GM12878 (cell line): ENCODE measurements around the gene LCOR. TPM values are rescaled to one million over a fixed set of nuclear protein-coding genes. Genes with fewer than 3 reads are reported as not detected.

Source experiments
- ATAC-seq: fragments of 200-7000 bp; cut with Tn5 transposase; 3 replicates; pipeline ENCODE4 v1.9.1; 2020; ENCODE audit warnings: mild to moderate bottlenecking, moderate library complexity
- BruUV-seq: library from RNA; stranded (reverse); fragments of 400-500 nt; replicated peaks from 2 replicates; lab custom pipeline; 2021; lab: Mats Ljungman, UMichigan
- CTCF ChIA-PET: fragments of 300-600 bp; sonication (Branson Sonifier 250); formaldehyde crosslinking; extraction: SDS; loops from one replicate; lab custom pipeline; 2021; ENCODE audit warnings: inconsistent platforms; lab: Yijun Ruan, JAX
- POLR2A ChIA-PET: fragments of 350-600 bp; formaldehyde crosslinking; extraction: SDS; loops from one replicate; lab custom pipeline; 2021; ENCODE audit warnings: inconsistent platforms; lab: Charles Lee
- RAD21 ChIA-PET: fragments of 300-600 bp; sonication (Branson Sonifier 250); formaldehyde crosslinking; loops from one replicate; lab custom pipeline; 2023; ENCODE audit warnings: antibody characterized with exemption; ENCODE audit not compliant: unreplicated experiment; lab: Charles Lee
- SMC1A ChIA-PET: fragments of 300-600 bp; sonication (Branson Sonifier 250); formaldehyde crosslinking; loops from one replicate; lab custom pipeline; 2023; ENCODE audit not compliant: unreplicated experiment, uncharacterized antibody; lab: Charles Lee
- DNase-seq: peaks from one replicate; pipeline ENCODE4 v3.0.0-alpha.2; 2011; ENCODE audit warnings: low read depth, low spot score
- FAIRE-seq: peaks from 3 replicates; lab custom pipeline; 2011; peaks lifted over from hg19 to GRCh38; lab: Jason Lieb, UNC
- H2AFZ ChIP-seq: 2 replicates; pipeline ENCODE4 v1.6.0; 2011; ENCODE audit warnings: low read depth, low read length, control low read depth; ENCODE audit not compliant: control insufficient read depth
- H3K27ac ChIP-seq: 2 replicates; pipeline ENCODE4 v1.5.1; 2011; ENCODE audit warnings: control low read depth; ENCODE audit not compliant: control insufficient read depth, insufficient read depth
- H3K27me3 ChIP-seq, 2 experiments: replicated peaks in 1 of 2; 2 replicates each; pipeline versions ENCODE4 v1.6.0 to v1.6.1; 2011; ENCODE audit warnings: low read length in 1 of 2; ENCODE audit not compliant: control insufficient read depth in 2 of 2, insufficient read depth in 2 of 2
- H3K36me3 ChIP-seq, 2 experiments: 2 replicates each; pipeline ENCODE4 v1.5.1; 2011; ENCODE audit warnings: low read length in 1 of 2; ENCODE audit not compliant: control insufficient read depth in 2 of 2, insufficient read depth in 2 of 2
- H3K4me1 ChIP-seq: 2 replicates; pipeline ENCODE4 v1.6.1; 2011; ENCODE audit warnings: mild to moderate bottlenecking, low read length, moderate library complexity, mixed read lengths; ENCODE audit not compliant: control insufficient read depth, insufficient read depth
- H3K4me2 ChIP-seq: 2 replicates; pipeline ENCODE4 v1.6.0; 2011; ENCODE audit warnings: control low read depth; ENCODE audit not compliant: control insufficient read depth, insufficient read depth
- H3K4me3 ChIP-seq: fragments of 200-600 bp; sonication (generic); 2 replicates; pipeline ENCODE4 v1.5.1; 2016
- H3K79me2 ChIP-seq: 2 replicates; pipeline ENCODE4 v1.6.0; 2011; ENCODE audit warnings: low read length; ENCODE audit not compliant: control insufficient read depth, insufficient read depth
- H3K9ac ChIP-seq: 2 replicates; pipeline ENCODE4 v1.8.0; 2011; ENCODE audit warnings: low read length, control low read depth, mixed read lengths; ENCODE audit not compliant: control insufficient read depth, insufficient read depth
- H3K9me3 ChIP-seq: replicated peaks from 3 replicates; pipeline ENCODE4 v1.5.1; 2011; ENCODE audit warnings: mild to moderate bottlenecking, low read length; ENCODE audit not compliant: control insufficient read depth, insufficient read depth
- H4K20me1 ChIP-seq: 2 replicates; pipeline ENCODE4 v1.6.0; 2011; ENCODE audit not compliant: control insufficient read depth, insufficient read depth
- CBFB ChIP-seq: IDR thresholded peaks from 2 replicates; pipeline ENCODE4 v1.6.1; 2016; ENCODE audit warnings: antibody characterized with exemption, low read depth
- CBX3 ChIP-seq: fragments of 200-600 bp; sonication (generic); IDR thresholded peaks from 2 replicates; pipeline ENCODE4 v1.6.1; 2016; ENCODE audit warnings: low read depth, borderline replicate concordance
- HDAC2 ChIP-seq: fragments of 200-600 bp; sonication (generic); IDR thresholded peaks from 2 replicates; pipeline ENCODE4 v1.6.1; 2017
- IRF4 ChIP-seq: IDR thresholded peaks from 2 replicates; pipeline ENCODE4 v1.6.1; 2011; ENCODE audit warnings: low read depth, low read length
- MXI1 ChIP-seq: fragments of 150-350 bp; IDR thresholded peaks from 2 replicates; pipeline ENCODE4 v1.6.1; 2011; ENCODE audit warnings: low read depth, mild to moderate bottlenecking, inconsistent platforms, low read length, improper control_type of control experiment
- RCOR1 ChIP-seq: conservative IDR thresholded peaks from 2 replicates; pipeline ENCODE4 v1.6.1; 2012; ENCODE audit warnings: low read depth, low read length, improper control_type of control experiment
- TAF1 ChIP-seq: IDR thresholded peaks from 2 replicates; pipeline ENCODE4 v1.6.1; 2011; ENCODE audit warnings: mild to moderate bottlenecking, low read depth, low read length, borderline replicate concordance
- TBL1XR1 ChIP-seq: IDR thresholded peaks from 2 replicates; pipeline ENCODE4 v1.6.1; 2012; ENCODE audit warnings: low read depth, low read length, improper control_type of control experiment
- WRNIP1 ChIP-seq: IDR thresholded peaks from 2 replicates; pipeline ENCODE4 v1.6.1; 2011; ENCODE audit warnings: low read depth, low read length, improper control_type of control experiment, borderline replicate concordance
- YBX1 ChIP-seq: fragments of 450-650 bp; IDR thresholded peaks from 2 replicates; pipeline ENCODE4 v1.6.1; 2016; ENCODE audit warnings: antibody characterized with exemption
- YY1 ChIP-seq: IDR thresholded peaks from 2 replicates; pipeline ENCODE4 v1.6.1; 2011; ENCODE audit warnings: low read depth, mild to moderate bottlenecking, low read length
- WGBS: methylation state at CpG from one replicate; pipeline ENCODE4 v1.1.6; 2016; ENCODE audit warnings: low lambda C conversion rate; ENCODE audit not compliant: insufficient replicate concordance, insufficient coverage; ENCODE audit errors: missing lambda C conversion rate; 5-methylcytosine and 5-hydroxymethylcytosine counted together
- in situ Hi-C: fragments of 300-500 bp; cut with MboI; formaldehyde crosslinking; loops from 9 replicates; pipeline ENCODE4 v1.14.3; 2018; ENCODE audit warnings: mixed read lengths
- intact Hi-C: fragments of 100-400 bp; cut with micrococcal nuclease; formaldehyde crosslinking; loops from one replicate; pipeline ENCODE4 v1.14.2; 2022; ENCODE audit not compliant: unreplicated experiment
- polyA plus RNA-seq, 11 experiments: library from polyadenylated mRNA; depleted of rRNA in 4 of 11; unstranded in 6 of 11; stranded (reverse) in 5 of 11; fragments of >200 nt; fragmentation: Nextera tagmentation in 4 of 11; fragmentation: Illumina TruSeq in 1 of 11; extraction: Ambion mirVana in 4 of 11; extraction: Trizol in 1 of 11; gene quantifications; 1 replicate in 1 of 11; 2 replicates in 10 of 11; pipeline versions ENCODE4 v1.2.1 to v1.2.3, GENCODE V29; 2011 to 2016; ENCODE audit warnings: inconsistent platforms in 2 of 11, missing spikeins in 2 of 11, low read depth in 1 of 11
- total RNA-seq, 4 experiments: library from RNA; depleted of rRNA in 3 of 4; stranded (reverse); fragments of >200 nt in 3 of 4; fragmentation: Illumina TruSeq in 1 of 4; extraction: Trizol in 1 of 4; gene quantifications; 2 replicates each; pipeline versions ENCODE4 v1.2.1 to v1.2.3, GENCODE V29; 2013 to 2021
- TF ChIP-seq, protein P1 (sequence below): IDR thresholded peaks from 2 replicates; pipeline ENCODE4 v1.6.1; 2011; ENCODE audit warnings: low read depth, mild to moderate bottlenecking, low read length, moderate library complexity, borderline replicate concordance; ENCODE audit errors: extremely low read depth
- TF ChIP-seq, protein P2 (sequence below): fragments of 450-650 bp; IDR thresholded peaks from 2 replicates; pipeline ENCODE4 v1.6.1; 2017; ENCODE audit warnings: antibody characterized with exemption, mild to moderate bottlenecking, moderate library complexity
- TF ChIP-seq, protein P3 (sequence below): fragments of 450-650 bp; formaldehyde crosslinking; IDR thresholded peaks from 2 replicates; pipeline ENCODE4 v1.4.0; 2020; ENCODE audit warnings: mild to moderate bottlenecking, moderate library complexity

The LCOR gene
- total and polyA plus RNA-seq, 10 of the 15 experiments (the other 5 are each of a cell fraction or from before 2014, with no cell fraction given) = 1.6 to 22.0 (median 13.2) TPM

GRCh38 chr10:97042081-97042480 lies 210.0 kb downstream of the LCOR start:
- CTCF ChIA-PET = interaction anchor here (1.1 kb wide), 1 partner anchor 168 kb away, joined by 3 read pairs; no protein-coding TSS in a partner anchor
- no peaks in the 10 kb centered on the region for H4K20me1 ChIP-seq
- FAIRE-seq (no peak), ATAC-seq (no peak), DNase-seq (no peak)
- SMC1A ChIA-PET = no interaction called here
- no peaks in the 10 kb centered on the region; a peak in 1 of 4 replicates for H3K27me3 ChIP-seq
- H3K79me2 ChIP-seq = no peaks in the 10 kb centered on the region
- no peaks in the 10 kb centered on the region for H3K36me3 ChIP-seq
- no peak overlapping the region for H3K9ac ChIP-seq
- RAD21 ChIA-PET = no interaction called here
- peaks cover 7% of the 10 kb centered on the region for H3K4me1 ChIP-seq
- no peak overlapping the region for H3K27ac ChIP-seq
- WGBS = 37% methylated on average over 5 of the region's 5 CpGs
- no peak overlapping the region for H3K4me2 ChIP-seq
- BruUV-seq = no TSS peak
- in situ Hi-C loops (no loop called here), intact Hi-C loops (no loop called here)
- no peaks in the 10 kb centered on the region for H3K9me3 ChIP-seq
- TF ChIP-seq IRF4 (no peak), WRNIP1 (no peak), TBL1XR1 (no peak), MXI1 (no peak), TAF1 (no peak), RCOR1 (no peak), CBX3 (no peak), HDAC2 (no peak), CBFB (no peak), YY1 (no peak), YBX1 (no peak)
- TF ChIP-seq, protein P1, sequence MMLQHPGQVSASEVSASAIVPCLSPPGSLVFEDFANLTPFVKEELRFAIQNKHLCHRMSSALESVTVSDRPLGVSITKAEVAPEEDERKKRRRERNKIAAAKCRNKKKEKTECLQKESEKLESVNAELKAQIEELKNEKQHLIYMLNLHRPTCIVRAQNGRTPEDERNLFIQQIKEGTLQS = no peak
- TF ChIP-seq, protein P2, sequence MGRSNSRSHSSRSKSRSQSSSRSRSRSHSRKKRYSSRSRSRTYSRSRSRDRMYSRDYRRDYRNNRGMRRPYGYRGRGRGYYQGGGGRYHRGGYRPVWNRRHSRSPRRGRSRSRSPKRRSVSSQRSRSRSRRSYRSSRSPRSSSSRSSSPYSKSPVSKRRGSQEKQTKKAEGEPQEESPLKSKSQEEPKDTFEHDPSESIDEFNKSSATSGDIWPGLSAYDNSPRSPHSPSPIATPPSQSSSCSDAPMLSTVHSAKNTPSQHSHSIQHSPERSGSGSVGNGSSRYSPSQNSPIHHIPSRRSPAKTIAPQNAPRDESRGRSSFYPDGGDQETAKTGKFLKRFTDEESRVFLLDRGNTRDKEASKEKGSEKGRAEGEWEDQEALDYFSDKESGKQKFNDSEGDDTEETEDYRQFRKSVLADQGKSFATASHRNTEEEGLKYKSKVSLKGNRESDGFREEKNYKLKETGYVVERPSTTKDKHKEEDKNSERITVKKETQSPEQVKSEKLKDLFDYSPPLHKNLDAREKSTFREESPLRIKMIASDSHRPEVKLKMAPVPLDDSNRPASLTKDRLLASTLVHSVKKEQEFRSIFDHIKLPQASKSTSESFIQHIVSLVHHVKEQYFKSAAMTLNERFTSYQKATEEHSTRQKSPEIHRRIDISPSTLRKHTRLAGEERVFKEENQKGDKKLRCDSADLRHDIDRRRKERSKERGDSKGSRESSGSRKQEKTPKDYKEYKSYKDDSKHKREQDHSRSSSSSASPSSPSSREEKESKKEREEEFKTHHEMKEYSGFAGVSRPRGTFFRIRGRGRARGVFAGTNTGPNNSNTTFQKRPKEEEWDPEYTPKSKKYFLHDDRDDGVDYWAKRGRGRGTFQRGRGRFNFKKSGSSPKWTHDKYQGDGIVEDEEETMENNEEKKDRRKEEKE = no peak
- TF ChIP-seq, protein P3, sequence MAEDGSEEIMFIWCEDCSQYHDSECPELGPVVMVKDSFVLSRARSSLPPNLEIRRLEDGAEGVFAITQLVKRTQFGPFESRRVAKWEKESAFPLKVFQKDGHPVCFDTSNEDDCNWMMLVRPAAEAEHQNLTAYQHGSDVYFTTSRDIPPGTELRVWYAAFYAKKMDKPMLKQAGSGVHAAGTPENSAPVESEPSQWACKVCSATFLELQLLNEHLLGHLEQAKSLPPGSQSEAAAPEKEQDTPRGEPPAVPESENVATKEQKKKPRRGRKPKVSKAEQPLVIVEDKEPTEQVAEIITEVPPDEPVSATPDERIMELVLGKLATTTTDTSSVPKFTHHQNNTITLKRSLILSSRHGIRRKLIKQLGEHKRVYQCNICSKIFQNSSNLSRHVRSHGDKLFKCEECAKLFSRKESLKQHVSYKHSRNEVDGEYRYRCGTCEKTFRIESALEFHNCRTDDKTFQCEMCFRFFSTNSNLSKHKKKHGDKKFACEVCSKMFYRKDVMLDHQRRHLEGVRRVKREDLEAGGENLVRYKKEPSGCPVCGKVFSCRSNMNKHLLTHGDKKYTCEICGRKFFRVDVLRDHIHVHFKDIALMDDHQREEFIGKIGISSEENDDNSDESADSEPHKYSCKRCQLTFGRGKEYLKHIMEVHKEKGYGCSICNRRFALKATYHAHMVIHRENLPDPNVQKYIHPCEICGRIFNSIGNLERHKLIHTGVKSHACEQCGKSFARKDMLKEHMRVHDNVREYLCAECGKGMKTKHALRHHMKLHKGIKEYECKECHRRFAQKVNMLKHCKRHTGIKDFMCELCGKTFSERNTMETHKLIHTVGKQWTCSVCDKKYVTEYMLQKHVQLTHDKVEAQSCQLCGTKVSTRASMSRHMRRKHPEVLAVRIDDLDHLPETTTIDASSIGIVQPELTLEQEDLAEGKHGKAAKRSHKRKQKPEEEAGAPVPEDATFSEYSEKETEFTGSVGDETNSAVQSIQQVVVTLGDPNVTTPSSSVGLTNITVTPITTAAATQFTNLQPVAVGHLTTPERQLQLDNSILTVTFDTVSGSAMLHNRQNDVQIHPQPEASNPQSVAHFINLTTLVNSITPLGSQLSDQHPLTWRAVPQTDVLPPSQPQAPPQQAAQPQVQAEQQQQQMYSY (CRISPR knock-in tag) = no peak
- POLR2A ChIA-PET = no interaction called here
- no peak overlapping the region for H2AFZ ChIP-seq
- no peak overlapping the region for H3K4me3 ChIP-seq
